GM18499 (cell line): ENCODE results near the gene ANKRD13D.

ENCODE experiments used
- ATAC-seq: cut with Tn5 transposase; IDR thresholded peaks from one replicate; pipeline ENCODE4 v1.9.1; 2021; ENCODE audit warnings: moderate number of reproducible peaks; ENCODE audit not compliant: insufficient read depth, unreplicated experiment

ANKRD13D gene

DNA sequence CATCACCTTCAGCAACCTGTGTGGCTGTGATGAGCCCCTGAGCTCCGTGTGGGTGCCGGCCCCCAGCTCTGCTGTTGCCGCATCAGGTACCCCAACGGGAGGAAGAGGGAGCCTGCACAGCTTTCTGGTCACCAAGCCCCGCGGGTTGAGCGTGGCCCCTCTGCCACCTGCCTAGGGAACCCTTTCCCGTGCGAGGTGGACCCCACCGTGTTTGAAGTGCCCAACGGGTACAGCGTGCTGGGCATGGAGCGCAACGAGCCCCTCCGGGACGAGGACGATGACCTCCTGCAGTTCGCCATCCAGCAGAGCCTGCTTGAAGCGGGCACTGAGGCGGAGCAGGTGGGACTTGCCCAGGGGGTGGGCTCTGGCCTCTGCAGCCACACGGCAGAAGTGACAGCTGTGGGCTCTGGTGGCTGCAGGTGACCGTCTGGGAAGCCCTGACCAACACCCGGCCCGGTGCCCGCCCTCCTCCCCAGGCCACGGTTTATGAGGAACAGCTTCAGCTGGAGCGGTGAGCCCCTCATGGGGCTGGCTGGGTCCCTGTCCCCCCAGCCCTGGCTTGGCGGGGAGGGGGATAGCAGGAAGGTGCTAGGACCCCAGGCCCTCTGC is 12.3 kb downstream of the ANKRD13D start:
- ATAC-seq, result no peak

DNA sequence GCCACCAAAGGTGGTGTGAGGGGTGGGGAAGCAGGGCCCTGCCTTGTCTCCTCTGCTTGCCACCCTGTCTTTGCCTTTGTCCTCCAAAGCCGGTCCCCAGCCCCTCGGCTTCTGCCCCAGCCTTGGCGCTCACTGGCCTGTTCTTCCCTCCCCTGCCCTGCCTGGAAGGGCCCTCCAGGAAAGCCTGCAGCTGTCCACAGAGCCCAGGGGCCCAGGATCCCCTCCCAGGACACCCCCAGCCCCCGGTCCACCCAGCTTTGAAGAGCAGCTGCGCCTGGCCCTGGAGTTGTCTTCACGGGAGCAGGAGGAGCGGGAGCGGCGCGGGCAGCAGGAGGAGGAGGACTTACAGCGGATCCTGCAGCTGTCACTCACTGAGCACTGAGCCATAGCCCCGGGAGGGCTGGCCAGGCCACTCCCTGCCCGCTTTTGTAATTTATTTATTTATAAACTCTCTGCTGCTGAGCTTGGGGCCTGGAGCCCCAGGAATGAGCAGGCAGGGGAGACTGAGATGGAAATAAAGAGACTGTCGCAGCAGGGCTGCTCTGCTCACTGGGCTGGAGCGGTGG is 12.9 kb downstream of the ANKRD13D start:
- ATAC-seq, result no peak

DNA sequence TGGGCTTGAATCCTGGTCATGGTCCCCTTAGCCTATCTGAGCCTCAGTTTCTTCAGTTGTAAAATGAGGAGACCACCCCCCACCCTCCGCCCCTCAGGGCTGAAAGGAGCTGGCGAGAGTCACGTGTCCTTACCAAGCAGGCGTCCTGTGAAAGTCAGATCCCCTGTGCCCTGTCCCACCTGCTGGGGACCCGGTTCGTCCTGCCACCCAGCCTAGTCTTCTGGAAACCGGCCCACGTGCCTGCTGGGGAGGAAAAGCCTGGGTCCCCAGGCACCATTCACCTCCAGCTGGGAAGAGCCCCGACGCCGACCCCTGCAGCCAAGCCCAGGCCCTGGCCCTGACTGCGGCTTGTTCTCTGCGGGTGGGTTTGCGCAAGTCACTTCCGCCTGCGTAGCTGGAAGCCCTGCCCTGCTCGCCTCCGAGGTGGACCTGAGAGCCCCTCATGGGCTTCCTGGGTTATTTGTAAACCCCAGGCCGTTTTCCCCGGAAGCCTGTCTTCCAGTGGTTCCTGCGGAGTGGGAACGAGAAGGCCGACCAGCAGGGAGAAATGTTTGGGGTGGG is 13.5 kb downstream of the ANKRD13D start:
- no peak for ATAC-seq

DNA sequence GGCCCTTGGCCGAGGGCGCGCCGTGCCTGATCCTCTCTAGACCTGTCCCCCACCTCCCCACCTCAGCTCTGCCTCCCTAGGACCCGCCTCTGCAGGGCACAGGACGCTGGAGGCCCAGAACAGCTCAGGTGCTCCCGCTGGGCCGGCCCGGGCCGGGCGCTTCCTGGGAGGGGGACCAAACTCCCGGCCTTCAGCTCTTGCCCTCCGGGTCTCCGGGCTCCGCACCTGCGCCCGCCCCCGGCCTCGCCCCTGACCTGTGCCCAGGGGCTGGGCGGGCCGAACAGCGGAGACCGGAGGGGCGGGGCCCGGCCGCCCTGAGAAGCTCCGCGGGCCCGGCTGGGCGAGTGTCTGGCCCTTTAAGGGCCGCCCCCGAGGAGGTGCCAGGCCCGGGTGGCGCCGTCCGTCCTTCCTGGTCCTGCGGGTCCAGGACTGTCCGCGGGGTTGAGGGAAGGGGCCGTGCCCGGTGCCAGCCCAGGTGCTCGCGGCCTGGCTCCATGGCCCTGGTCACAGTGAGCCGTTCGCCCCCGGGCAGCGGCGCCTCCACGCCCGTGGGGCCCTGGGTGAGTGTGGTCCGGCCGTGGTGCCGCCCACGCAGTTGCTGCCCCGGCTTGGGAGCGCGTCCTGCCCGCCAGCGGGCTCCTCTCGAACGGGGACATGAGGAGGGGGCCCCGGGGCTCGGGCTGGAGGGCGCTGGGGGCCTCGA is 14.2 kb downstream of the ANKRD13D start, which contains the start of gene SSH3:
SSH3 (plus strand) TSS at position 399 of the 703 bp plus-strand sequence; CDS start at position 495, 96 bp downstream.
- no peak for ATAC-seq

DNA sequence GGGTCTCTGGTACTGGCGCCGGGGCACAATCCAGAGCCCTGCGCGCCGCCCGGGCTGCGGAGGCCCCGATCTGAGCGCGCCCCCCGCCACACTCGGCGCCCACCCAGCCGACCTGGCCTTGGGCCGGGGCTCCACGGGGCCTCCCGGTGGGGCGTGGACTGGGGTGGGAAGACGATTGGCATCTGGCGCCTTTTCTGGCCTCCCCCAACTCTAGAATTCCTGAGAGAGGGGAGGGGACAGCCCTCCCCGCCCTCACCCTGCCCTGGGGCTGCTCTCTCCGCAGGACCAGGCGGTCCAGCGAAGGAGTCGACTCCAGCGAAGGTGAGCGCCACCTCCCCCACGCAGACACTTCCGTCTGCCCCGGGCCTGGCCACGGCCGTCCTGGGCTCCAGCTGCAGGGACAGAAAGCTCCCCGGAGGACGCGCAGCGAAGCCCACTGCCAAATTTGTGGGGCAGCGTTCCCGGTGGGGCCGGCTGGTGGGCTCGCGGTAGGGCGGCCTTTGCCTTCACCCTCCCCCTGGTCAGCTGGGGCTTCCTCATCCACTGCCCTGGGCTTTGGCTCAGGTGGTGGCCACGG is 14.8 kb downstream of the ANKRD13D start:
- no peak for ATAC-seq

DNA sequence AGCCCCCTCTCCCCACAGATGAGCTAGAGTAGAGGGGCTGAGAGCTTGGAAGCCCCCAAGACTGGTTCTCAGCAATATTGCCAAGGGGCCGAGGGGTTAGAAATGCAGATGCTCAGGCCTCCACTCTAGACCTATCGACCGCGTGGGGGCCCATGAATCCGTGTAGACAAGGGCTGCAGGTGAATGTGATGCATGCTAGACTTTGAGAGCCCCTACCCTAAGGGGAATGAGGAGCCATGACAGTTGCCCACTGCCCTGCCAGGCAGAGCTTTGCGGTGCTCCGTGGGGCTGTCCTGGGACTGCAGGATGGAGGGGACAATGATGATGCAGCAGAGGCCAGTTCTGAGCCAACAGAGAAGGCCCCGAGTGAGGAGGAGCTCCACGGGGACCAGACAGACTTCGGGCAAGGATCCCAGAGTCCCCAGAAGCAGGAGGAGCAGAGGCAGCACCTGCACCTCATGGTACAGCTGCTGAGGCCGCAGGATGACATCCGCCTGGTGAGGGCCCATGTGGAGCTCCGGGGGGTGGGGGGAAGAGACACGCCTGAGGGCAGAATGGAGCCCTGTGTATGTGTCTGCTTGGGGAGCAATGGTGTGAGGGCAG is 15.5 kb downstream of the ANKRD13D start:
- ATAC-seq, result no peak

DNA sequence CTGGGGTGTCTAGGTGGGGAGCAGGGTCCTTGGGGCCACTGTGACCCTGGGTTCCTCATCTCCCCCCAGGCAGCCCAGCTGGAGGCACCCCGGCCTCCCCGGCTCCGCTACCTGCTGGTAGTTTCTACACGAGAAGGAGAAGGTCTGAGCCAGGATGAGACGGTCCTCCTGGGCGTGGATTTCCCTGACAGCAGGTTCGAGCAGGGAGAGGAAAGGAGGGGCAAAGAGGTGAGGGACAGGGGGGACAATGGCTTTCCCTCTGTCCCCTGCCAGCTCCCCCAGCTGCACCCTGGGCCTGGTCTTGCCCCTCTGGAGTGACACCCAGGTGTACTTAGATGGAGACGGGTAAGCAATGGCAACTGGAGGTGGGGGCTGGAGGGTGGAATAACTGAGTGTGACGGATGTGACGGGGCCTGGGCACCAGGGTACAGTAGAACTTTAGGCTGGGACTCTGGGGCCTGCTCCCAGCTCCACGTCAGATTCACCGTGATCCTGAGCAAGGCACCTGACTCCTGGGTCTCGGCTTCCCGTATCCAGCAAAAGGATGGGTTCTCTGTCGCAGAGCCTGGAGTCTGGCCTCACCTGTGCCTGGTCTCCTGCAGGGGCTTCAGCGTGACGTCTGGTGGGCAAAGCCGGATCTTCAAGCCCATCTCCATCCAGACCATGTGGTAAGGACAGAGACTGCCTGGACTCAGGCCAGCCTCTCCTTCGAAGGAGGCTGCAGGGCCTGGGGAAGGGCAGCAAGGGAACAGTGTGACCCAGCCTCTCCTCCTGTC is 17.9 kb downstream of the ANKRD13D start:
- no peak for ATAC-seq

DNA sequence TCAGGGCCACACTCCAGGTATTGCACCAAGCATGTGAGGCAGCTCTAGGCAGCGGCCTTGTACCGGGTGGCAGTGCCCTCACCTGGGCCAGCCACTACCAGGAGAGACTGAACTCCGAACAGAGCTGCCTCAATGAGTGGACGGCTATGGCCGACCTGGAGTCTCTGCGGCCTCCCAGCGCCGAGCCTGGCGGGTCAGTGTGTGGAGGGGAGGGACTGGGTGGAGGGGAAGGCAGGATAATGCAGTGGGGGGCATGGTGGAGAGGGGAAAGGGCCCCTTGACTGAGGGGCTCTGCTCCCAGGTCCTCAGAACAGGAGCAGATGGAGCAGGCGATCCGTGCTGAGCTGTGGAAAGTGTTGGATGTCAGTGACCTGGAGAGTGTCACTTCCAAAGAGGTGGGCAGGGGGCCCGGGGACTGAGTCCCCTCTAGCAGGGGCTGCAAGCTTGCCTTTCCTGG is 18.5 kb downstream of the ANKRD13D start:
- no peak for ATAC-seq

DNA sequence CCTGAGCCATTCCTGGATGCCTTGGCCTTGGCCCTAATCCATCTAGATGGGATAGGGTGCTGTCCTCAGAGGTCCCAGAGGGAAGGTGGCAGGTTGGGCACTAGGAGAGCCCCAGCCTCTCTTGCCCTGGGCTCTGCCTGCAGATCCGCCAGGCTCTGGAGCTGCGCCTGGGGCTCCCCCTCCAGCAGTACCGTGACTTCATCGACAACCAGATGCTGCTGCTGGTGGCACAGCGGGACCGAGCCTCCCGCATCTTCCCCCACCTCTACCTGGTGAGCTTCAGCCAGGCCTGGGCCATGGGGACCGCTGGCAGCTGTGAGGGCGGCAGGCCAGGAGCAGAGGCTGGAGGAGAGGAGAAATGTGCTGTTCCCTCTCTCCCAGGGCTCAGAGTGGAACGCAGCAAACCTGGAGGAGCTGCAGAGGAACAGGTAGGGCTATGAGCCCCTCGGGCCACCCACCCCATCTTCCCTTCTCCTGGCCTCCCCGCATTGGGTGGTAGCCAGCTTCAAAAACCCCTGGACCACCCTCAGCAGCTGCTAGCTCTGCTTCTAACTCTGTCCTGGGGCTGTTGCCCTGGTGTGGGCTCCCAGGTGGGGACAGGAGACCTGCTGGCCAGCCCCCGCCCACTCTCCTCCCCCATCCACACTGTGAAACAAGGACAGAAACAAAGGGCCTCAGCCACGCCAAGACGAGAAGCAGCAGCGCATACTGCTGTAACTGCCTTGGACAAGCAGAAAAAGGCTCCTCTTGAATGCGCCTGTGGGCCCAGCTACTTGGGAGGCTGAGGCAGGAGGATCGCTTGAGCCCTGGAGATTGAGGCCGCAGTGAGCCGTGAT is 19.1 kb downstream of the ANKRD13D start:
- no peak for ATAC-seq

DNA sequence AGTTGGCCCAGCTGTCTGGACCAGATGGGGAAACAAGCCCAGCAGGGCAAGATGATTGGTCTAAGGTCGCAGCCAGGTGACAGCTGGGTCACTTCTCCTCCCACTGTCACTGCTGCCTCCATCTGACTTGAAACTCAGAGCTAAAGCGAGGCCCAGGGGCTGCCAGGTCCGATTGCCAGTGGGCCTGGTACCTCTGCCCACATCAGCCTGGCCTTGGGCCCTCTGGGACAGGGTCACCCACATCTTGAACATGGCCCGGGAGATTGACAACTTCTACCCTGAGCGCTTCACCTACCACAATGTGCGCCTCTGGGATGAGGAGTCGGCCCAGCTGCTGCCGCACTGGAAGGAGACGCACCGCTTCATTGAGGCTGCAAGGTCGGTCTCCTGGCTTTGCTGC is 20.1 kb downstream of the ANKRD13D start:
- ATAC-seq, result no peak

DNA sequence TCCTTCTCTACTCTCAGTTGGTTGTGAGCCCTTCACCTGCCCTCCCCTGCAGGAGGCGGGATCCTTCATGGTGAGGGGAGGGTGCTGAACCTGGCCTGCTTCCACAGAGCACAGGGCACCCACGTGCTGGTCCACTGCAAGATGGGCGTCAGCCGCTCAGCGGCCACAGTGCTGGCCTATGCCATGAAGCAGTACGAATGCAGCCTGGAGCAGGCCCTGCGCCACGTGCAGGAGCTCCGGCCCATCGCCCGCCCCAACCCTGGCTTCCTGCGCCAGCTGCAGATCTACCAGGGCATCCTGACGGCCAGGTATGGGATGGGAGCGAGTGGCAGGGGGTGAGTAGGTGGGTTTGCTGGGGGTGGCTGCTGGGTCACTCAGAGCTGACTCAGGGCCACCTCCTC is 20.6 kb downstream of the ANKRD13D start:
- no peak for ATAC-seq

DNA sequence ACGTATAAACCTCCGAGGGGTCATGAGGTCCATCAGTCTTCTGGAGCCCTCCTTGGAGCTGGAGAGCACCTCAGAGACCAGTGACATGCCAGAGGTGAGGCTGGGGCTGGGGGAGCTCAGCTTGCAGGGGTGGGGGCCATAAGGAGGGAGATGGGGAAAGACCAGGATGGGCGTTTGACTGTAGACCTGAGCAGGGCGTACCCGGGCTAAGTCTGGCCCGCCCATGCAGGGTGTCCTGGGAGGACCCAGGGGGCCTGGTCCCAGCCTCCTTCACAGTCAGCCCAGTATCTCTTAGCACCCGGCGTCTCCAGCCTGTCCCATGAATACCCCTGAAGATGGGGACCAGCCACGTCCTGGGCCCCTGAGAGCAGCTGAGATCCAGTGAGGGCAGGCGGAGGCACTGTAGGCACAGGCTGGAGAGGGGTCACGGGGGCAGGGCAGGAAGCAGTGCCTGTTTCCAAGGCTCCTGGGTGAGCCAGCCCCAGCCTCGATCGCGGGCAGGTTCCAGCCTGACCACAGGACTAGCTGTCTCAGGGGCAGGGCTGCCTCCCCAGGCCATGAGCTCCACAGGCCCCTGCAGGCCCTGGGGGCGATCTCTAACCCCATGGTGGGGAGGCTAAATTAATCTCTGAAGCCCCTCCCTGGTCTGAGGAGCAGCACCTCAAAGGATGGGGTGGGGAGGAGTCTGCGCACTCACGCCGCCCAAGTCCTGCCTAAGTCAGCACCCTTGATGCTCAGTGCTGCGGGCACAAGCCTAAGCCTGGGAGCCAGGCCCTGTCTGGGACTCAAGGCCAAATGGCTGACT is 21.3 kb downstream of the ANKRD13D start:
- ATAC-seq, result no peak

DNA sequence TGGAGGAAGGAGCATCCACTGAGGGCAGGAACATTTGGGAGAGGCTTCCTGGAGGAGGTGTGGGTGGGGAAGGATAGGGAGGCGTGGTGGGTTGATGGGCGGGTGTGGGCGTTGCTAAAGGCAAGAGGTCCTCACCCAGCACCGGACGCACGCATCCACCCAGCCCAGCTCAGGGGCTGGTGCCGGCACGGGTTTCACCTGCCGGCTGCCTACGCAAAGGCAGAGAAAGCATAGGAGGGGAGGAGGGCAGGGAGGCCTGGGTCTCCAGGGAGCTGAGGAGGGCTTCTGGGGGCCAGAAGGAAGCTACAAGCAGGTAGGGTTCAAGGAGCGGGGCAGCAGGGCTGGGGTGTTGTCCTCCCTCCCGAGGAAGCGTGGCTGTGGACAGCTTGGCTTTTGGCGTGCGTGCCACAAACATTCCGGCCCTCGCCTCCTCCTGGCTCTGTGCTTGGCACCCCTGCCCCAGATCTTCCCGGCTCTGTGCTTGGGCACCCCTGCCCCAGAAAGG is 22.0 kb downstream of the ANKRD13D start:
- ATAC-seq, result no peak

DNA sequence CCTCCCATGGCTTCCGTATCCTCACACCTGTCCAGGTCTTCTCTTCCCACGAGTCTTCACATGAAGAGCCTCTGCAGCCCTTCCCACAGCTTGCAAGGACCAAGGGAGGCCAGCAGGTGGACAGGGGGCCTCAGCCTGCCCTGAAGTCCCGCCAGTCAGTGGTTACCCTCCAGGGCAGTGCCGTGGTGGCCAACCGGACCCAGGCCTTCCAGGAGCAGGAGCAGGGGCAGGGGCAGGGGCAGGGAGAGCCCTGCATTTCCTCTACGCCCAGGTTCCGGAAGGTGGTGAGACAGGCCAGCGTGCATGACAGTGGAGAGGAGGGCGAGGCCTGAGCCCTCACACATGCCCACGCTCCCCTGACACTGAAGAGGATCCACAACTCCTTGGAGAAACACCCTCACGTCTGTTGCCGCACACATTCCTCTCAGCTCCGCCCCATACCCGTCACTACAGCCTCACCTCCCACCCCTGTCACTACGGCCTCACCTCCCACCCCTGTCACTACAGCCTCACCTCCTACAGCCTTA is 22.5 kb downstream of the ANKRD13D start:
- no peak for ATAC-seq

DNA sequence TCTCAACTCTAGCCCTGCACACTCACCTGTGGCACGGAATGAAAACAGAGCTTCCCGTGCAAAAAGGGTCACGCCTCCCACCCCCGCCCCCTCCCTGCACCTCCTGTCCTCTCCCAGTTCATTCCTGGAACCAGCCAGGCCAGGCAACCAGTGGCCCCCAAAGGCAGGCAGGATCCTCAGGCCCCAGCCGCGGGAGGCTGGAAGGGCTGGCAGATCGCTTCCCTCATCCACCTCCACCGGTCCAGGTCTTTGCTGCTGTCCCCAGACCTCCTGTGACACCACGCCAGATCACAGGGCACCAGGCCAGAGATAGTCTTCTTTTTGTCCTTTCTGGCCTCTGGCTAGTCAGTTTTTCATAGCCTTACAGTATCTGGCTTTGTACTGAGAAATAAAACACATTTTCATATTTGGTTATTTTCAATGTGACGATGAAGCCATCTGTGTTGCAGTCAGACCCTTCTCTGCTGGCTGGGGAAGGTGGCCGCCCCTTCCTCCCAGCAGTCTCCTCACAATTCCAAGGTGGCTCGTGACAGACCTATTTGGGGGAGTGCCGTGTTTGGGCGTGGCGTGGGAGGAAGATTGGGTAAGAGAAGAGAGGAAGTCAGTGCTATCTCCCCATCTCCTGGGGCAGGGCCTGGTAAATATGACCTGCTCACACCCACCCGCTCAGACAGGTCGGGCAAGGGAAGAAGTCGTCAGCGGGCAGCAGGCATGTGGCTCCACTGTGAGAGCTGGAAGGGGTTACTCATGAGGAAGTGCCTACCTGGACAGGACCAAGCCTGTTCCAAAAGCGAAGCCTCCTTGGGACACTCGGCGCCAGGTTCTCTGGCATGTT is 23.3 kb downstream of the ANKRD13D start:
- ATAC-seq, result no peak

DNA sequence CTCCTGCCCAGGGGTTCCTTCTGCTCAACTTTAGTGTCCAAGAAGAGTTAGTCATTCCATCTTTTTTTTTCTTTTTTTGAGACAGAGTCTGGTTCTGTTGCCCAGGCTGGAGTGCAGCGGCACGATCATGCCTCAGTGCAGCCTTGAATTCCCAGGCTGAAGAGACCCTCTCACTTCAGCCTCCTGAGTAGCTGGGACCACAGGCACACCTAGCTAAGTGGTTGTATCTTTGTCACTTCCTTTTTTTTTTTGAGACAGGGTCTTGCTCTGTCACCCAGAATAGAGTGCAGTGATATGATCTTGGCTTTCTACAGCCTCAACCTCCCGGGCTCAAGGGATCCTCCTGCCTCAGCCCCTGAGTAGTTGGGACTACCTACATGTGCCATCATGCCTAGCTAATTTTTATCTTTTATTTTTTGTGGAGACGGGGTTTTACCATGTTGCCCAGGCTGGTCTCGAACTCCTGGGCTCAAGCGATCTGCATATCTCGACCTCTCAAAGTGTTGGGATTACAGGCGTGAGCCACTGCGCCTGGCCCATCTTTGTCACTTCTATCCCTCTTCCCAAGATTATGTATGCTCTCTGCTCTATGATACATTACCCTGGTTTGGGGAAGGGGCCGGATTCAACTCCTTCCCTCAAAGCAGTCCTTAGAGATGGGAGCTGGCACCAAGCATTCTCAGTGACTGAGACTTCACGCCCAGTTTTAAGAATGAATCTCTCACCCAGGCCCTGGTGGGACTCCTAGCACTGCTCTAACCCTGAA is 24.2 kb downstream of the ANKRD13D start:
- no peak for ATAC-seq
